ENCODE results near the gene ATP1B3.
"Not testable (repeated sequence)": the region's sequence is repeated elsewhere in the genome, so short reads cannot be mapped to it uniquely, and the experiment has no call there.

ATP1B3 gene

DNA sequence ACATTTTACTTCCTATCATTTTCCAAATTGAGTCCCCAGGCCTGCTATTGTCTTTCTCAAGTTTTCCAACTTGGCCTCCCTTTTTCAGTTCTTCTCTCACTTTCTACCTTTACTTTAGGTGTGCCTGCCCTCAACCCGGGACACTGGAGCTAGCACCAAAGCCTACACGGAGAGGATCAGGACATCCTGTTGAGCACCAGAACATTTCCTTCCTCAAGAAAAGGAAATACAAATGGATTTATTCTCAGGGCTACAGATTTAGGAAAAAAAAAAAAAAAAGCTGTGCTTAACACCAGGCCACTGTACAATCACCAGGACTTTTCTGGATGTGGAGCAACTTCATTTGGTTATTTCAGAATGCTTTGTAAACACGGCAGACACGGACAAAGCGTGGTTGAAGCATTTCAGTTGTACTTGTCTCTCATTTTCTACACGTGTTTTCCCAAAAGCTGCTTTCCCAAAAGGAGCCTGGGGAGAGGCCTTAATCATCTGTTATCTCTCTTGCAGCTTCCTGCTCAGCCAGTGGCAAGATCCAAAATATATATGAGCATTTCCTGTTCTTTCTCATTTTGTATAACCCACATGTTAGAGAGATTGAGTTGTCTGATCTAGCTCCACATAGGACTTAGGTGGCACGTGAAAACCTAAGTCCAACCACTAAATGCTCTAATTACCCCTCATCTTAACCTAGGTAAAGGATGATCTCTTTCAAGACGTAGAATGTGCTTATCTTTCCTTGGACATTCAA lies 15.5 kb upstream of the ATP1B3 start:
- no peak for DNase-seq

GRCh38 chr3:141862279-141862816 lies 14.1 kb upstream of the ATP1B3 start:
- DNase-seq = no peak

DNA sequence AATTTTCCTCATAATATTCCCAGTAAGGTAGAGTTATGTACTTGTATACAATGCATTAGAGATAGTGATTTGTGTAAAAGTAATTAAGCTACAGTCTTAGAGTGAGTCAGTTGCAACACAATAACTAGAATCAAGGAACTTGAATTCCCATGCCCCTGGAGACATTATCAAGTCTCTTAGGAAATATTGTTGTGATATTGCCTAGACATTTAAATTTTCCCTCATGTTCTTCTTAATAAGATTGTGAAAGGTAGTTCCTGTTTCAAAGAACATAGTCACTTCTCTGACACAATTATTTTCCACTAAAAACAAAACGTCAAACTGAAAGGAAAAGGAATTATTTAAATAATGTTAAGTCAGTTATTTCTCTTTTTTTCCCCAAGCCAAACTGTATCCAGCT lies 13.0 kb upstream of the ATP1B3 start:
- no peak for DNase-seq

- no peak for DNase-seq
These were observed 12.0 kb upstream of the ATP1B3 start for GRCh38 chr3:141864281-141864970.

- DNase-seq = no peak
These were observed 11.3 kb upstream of the ATP1B3 start for GRCh38 chr3:141865101-141865500.

- no peak for DNase-seq
These were observed 6.3 kb upstream of the ATP1B3 start for GRCh38 chr3:141870091-141870687.

GRCh38 chr3:141875374-141875892 lies 1.0 kb upstream of the ATP1B3 start:
- peak; percentile 88 for DNase-seq

DNA sequence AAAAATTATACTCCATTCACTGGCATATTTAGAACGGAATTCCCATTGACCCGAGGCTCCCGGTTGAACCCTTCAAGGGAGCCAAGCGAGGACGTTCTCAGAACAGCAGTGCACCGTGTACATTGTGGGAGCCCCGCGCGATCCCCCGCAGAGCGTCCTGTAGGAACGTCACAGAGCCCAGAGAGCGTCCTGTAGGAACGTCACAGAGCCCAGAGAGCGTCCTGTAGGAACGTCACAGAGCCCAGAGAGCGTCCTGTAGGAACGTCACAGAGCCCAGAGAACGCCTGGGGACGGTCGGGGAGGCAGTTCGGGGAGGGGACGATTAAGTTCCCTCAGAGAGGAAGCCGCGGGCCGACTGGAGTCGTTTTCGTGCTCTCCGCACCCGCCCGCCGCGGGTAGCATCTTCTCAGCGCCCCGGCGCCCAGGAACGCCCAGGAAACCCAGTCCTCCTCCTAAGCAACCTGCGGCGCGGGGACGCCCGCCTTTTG lies 506 bp upstream of the ATP1B3 start:
- no peak for DNase-seq

- peak; percentile 75 for DNase-seq
These were observed 613 bp downstream of the ATP1B3 start for GRCh38 chr3:141876891-141877621.

- no peak for DNase-seq
These were observed 1.5 kb downstream of the ATP1B3 start for GRCh38 chr3:141877911-141878310.

DNA sequence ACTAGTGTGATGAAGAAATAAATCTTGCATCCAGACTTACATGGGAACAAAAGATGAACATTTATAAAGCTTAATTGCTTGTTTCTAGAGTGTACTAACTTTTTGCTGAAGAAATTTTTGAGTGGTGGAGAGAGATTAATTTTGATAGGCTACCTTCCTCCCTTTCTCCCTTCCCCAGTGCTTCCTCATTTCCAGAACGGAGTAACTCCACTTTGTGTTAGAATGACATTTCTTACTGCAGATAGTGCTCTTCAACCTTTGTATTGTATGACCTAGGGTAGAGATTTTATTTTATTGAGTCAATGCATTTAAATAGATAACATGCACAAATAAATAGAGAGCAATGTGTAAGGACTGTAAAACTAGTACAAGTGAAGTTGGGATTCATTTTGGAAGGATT lies 1.9 kb downstream of the ATP1B3 start:
- DNase-seq = no peak

DNA sequence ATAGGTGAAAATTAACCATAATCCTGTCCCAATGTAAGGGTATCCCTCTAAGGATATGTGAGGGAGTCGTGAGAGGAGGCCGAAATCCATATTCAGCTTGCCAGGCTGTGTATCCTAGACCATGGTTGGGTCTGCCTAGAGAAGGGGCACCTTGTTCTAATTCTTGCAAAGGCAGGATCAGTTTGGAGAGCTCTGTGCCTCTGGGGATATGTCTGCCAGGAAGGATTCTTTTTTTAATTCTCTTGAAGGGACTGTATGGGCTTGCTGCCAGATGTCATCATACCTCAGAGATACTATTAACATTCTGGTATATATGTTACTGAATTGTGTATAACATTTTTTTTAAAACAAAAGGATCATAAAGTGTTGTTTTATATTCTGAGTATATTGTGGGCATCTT lies 2.4 kb downstream of the ATP1B3 start:
- no peak for DNase-seq

GRCh38 chr3:141881702-141882101 lies 5.3 kb downstream of the ATP1B3 start:
- no peak for DNase-seq

DNA sequence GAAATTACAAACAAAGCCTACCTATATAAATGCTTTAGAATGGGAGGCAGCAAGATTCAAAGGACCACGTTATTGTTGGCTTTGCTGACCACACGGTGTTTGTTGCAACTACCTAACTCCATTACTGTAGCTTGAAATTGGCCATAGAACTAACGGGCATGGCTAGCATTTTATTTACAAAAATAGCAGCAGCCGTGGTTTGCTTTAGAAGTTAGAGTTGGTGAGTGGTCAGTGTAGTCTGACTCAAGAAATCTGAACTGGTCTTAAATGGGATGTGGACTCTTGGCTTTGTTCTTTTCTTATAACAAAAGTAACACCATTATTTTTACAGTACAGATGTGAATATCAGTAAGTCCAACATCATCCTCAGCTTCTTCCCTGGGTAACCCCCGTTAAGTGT lies 10.6 kb downstream of the ATP1B3 start:
- no peak for DNase-seq

GRCh38 chr3:141888548-141888947 lies 12.1 kb downstream of the ATP1B3 start:
- not testable (repeated sequence) for DNase-seq

DNA sequence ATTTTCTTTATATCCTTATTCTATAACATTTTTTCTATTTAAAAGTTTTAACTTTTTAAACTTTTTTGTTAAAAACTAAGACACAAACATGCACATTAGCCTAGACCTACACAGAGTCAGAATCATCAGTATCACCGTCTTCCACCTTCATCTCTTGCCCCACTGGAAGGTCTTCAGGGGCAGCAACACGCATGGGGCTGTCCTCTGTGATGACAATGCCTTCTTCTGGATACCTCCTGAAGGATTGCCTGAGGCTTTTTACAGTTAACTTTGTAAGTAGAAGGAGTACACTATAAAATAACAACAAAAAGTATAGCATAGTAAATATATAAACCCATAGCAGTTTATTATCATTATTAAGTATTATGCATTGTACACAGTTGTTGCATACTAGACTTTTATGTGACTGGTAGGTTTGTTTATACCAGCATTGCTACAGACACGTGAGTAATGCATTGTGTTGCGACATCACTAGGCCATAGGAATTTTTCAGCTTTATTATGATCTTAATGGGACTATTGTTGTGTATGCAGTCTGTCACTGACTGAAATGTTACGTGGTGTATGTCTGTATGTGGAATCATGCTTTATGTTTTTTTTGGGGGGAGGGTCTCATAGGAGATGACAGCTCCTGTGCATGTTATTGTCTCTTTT lies 18.2 kb downstream of the ATP1B3 start:
- no peak for DNase-seq

- DNase-seq = no peak
These were observed 19.3 kb downstream of the ATP1B3 start for GRCh38 chr3:141895731-141896130.

DNA sequence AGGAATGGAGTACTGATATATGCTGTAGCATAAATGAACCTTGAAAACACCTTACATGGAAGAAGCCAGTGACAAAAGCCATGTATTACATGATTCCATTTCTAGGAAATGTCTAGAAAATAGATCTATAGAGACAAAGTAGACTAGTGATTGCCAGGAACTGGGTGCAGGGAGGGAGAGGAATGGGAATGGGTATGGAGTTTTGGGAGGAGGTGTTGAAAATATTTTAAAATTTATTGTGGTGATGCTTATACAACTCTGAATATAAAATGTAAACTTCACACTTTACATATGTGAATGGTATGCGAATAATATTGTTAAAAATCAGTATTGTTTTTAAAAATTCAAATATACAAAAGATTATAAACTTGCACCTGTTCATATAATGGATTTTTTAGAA lies 22.5 kb downstream of the ATP1B3 start:
- no peak for DNase-seq

- DNase-seq = no peak
These were observed 23.9 kb downstream of the ATP1B3 start for GRCh38 chr3:141900343-141900742.

DNA sequence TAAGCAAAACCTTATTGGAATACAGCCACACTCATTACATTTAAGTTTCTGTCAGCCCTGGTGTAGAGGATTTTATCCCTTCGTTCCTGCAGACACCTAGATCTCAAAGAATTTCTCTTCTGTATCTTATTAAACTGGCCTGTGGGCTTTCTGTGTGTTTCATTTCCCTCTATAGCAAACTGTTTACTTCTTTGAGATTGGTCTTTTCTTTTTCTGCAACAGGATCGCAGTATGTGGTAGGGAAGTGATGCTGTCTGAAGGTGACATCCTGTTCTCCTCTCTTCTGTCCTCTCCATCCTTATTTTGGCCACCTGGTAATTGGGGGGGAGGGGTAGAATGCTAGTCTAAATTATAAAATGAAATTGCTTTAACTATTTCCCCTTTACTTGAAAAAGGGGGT lies 25.5 kb downstream of the ATP1B3 start:
- no peak for DNase-seq

GRCh38 chr3:141904203-141904602 lies 27.8 kb downstream of the ATP1B3 start:
- no peak for DNase-seq

DNA sequence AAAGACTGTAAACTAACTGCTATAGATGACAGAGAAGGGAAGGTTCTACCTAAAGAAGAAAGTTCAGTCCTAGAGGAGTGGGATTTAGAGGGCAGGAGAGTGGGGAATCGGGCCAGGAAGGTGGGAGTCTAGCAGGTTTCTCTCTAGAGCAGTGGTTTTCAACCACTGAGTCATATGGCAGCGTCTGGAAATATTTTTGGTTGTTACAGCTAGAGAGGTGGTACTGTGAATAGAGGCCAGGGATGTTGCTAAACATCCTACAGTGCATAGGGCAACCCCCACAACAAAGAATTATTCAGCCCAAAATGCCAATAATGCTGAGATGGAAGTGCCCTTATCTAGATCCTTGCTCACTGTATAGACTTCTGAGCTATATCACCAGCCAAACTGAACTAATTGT lies 28.7 kb downstream of the ATP1B3 start:
- DNase-seq = no peak
